Testis (tissue), 3 donors: ENCODE measurements around the gene GFRA4. TPM values are rescaled to one million over a fixed set of nuclear protein-coding genes. Genes with fewer than 3 reads are reported as not detected.
A peak's percentile ranks its signal among the peaks of the same experiment; 100 is the strongest.

ENCODE experiments used
- DNase-seq: peaks from one replicate; pipeline ENCODE4 v3.0.0-alpha.2; 2019
- H3K27ac ChIP-seq, 2 donors: fragments of 200-600 bp; sonication (generic); one replicate each; pipeline ENCODE4 v1.5.1; 2019
- H3K27me3 ChIP-seq: fragments of 200-600 bp; sonication (generic); one replicate; pipeline ENCODE4 v1.5.1; 2019
- H3K36me3 ChIP-seq: fragments of 200-600 bp; sonication (generic); one replicate; pipeline ENCODE4 v1.5.1; 2017; ENCODE audit warnings: low read depth; ENCODE audit errors: missing control alignments
- H3K4me1 ChIP-seq: fragments of 200-600 bp; sonication (generic); one replicate; pipeline ENCODE4 v1.5.1; 2019
- H3K4me3 ChIP-seq, 2 donors: fragments of 200-600 bp; sonication (generic); one replicate each; pipeline ENCODE4 v1.5.1; 2017 to 2019
- H3K9me3 ChIP-seq: fragments of 200-600 bp; sonication (generic); one replicate; pipeline ENCODE4 v1.5.1; 2017
- CTCF ChIP-seq, 3 experiments: fragments of 450-650 bp in 2 of 3; fragments of 200-600 bp in 1 of 3; sonication (generic) in 1 of 3; IDR thresholded peaks; one replicate each; pipeline ENCODE4 v1.5.1; 2016 to 2019; ENCODE audit warnings: antibody characterized with exemption in 3 of 3, mild to moderate bottlenecking in 2 of 3, moderate library complexity in 1 of 3
- POLR2A ChIP-seq: fragments of 450-650 bp; IDR thresholded peaks from one replicate; pipeline ENCODE4 v1.6.1; 2017; ENCODE audit warnings: antibody characterized with exemption, mild to moderate bottlenecking, moderate library complexity
- WGBS, 2 donors: methylation state at CpG; one replicate each; pipeline ENCODE4 v1.1.5; 2018; 5-methylcytosine and 5-hydroxymethylcytosine counted together
- intact Hi-C: fragments of 100-400 bp; cut with DNase I; formaldehyde crosslinking; loops from one replicate; pipeline ENCODE4 v1.15.1; 2023; ENCODE audit warnings: low total_unique reads
- polyA plus RNA-seq: library from polyadenylated mRNA; stranded (reverse); fragments of 350-450 nt; fragmentation: Illumina TruSeq; extraction: RNeasy Lipid Tissue Mini Kit (QIAGEN cat#74804); gene quantifications from one replicate; pipeline ENCODE4 v1.2.3, GENCODE V29; 2014; ENCODE audit warnings: low read depth, low replicate concordance; ENCODE audit not compliant: insufficient read depth
- total RNA-seq, 2 donors: library from RNA; depleted of rRNA; stranded (reverse); fragments of >200 nt; gene quantifications; one replicate each; pipeline ENCODE4 v1.2.3, GENCODE V29; 2016

GFRA4 gene
- total and polyA plus RNA-seq, 3 donors from 2014 or later = 0.31 to 0.74 (median 0.51) TPM

- no peak overlapping the region for H3K27ac ChIP-seq
- no peak overlapping the region for H3K4me3 ChIP-seq
- H3K27me3 ChIP-seq = no peaks in the 10 kb centered on the region
- WGBS, 2 donors = 72% methylated on average over 6 of the region's 6 CpGs; no CpG with 5 or more reads in 1 of the 2 donors
- TF ChIP-seq POLR2A = no peak
- H3K36me3 ChIP-seq = no peaks in the 10 kb centered on the region
- intact Hi-C loops = no loop called here
- no peaks in the 10 kb centered on the region for H3K9me3 ChIP-seq
- H3K4me1 ChIP-seq = no peaks in the 10 kb centered on the region
- no peak for DNase-seq
Measured at GRCh38 chr20:3698591-3699001, 35.4 kb upstream of the GFRA4 start.

GRCh38 chr20:3697588-3698305, 34.5 kb upstream of the GFRA4 start:
- DNase-seq = no peak
- Histone ChIP-seq H3K36me3 (no peaks in the 10 kb centered on the region), H3K9me3 (no peaks in the 10 kb centered on the region), H3K27ac (no peak overlapping the region), H3K4me3 (no peak overlapping the region), H3K4me1 (no peaks in the 10 kb centered on the region), H3K27me3 (no peaks in the 10 kb centered on the region)
- 76 to 79% methylated on average over 6 to 18 of the region's 18 CpGs for WGBS, 2 donors
- TF ChIP-seq POLR2A (no peak), CTCF (IDR thresholded peaks at IDR 0.05) (no peak)
- intact Hi-C loops = no loop called here

GRCh38 chr20:3696745-3697587, 33.8 kb upstream of the GFRA4 start:
- Histone ChIP-seq H3K27ac (no peak overlapping the region), H3K4me1 (no peaks in the 10 kb centered on the region), H3K4me3 (no peak overlapping the region), H3K9me3 (no peaks in the 10 kb centered on the region), H3K36me3 (no peaks in the 10 kb centered on the region), H3K27me3 (no peaks in the 10 kb centered on the region)
- DNase-seq = no peak
- TF ChIP-seq CTCF (IDR thresholded peaks at IDR 0.05) (no peak), POLR2A (no peak)
- intact Hi-C loops = no loop called here
- WGBS, 2 donors = 85 to 90% methylated on average over 4 to 14 of the region's 15 CpGs

GRCh38 chr20:3696200-3696599, 33.0 kb upstream of the GFRA4 start:
- Histone ChIP-seq H3K36me3 (no peaks in the 10 kb centered on the region), H3K9me3 (no peaks in the 10 kb centered on the region), H3K4me1 (no peaks in the 10 kb centered on the region), H3K4me3 (no peak overlapping the region), H3K27me3 (no peaks in the 10 kb centered on the region), H3K27ac (no peak overlapping the region)
- no peak for DNase-seq
- WGBS, 2 donors = 82 to 96% methylated on average over 1 of the region's 1 CpG
- intact Hi-C loops = no loop called here
- no peak for TF ChIP-seq POLR2A
- TF ChIP-seq CTCF (IDR thresholded peaks at IDR 0.05) = peak in 1 of 3 experiments; percentile 37

GRCh38 chr20:3694864-3695263, 31.7 kb upstream of the GFRA4 start:
- Histone ChIP-seq H3K4me1 (no peaks in the 10 kb centered on the region), H3K27me3 (no peaks in the 10 kb centered on the region), H3K27ac (no peak overlapping the region), H3K36me3 (no peaks in the 10 kb centered on the region), H3K9me3 (no peaks in the 10 kb centered on the region), H3K4me3 (no peak overlapping the region)
- DNase-seq = no peak
- no peak for TF ChIP-seq POLR2A
- TF ChIP-seq CTCF (IDR thresholded peaks at IDR 0.05) = no peak
- intact Hi-C loops = no loop called here
- WGBS, 2 donors = 99 to 100% methylated on average over 3 to 5 of the region's 5 CpGs
